ENCODE measurements around the gene MUS81. TPM values are rescaled to one million over a fixed set of nuclear protein-coding genes. Genes with fewer than 3 reads are reported as not detected.

The MUS81 gene
- total and polyA plus RNA-seq, 10 of the 15 experiments (the other 5 are each of a cell fraction or from before 2014, with no cell fraction given), result 11.8 to 76.1 (median 48.4) TPM

GRCh38 chr11:65811764-65812475 is 48.3 kb upstream of the MUS81 start:
- ChIA-PET SMC1A (ENCODE audit: uncharacterized antibody, unreplicated experiment) (interaction anchor here (0.5 to 1.5 kb wide), 4 partner anchors 9 to 32 kb away, joined by 3 to 5 read pairs (median 4); no protein-coding TSS in a partner anchor), RAD21 (ENCODE audit: unreplicated experiment) (interaction anchor here (1.4 kb wide), 1 partner anchor 33 kb away, joined by 3 read pairs; no protein-coding TSS in a partner anchor), CTCF (interaction anchor here (0.6 to 1.6 kb wide), 7 partner anchors 29 to 211 kb away, joined by 3 to 11 read pairs (median 3); partner anchors contain the start of gene KAT5), POLR2A (interaction anchor here (0.5 to 2.1 kb wide), 4 partner anchors 15 to 535 kb away, joined by 3 to 6 read pairs (median 3); partner anchors contain the start of gene KAT5)
- Histone ChIP-seq H3K79me2 (ENCODE audit: control insufficient read depth, insufficient read depth, low read length) (no peaks in the 10 kb centered on the region), H4K20me1 (ENCODE audit: control insufficient read depth, insufficient read depth) (no peaks in the 10 kb centered on the region), H2AFZ (ENCODE audit: control insufficient read depth, low read depth, low read length) (no peak overlapping the region), H3K4me3 (no peak overlapping the region), H3K36me3 (ENCODE audit: control insufficient read depth in 2 of 2, insufficient read depth in 2 of 2, low read length in 1 of 2) (no peaks in the 10 kb centered on the region), H3K4me2 (ENCODE audit: control insufficient read depth, insufficient read depth) (no peak overlapping the region), H3K9ac (ENCODE audit: control insufficient read depth, insufficient read depth, low read length) (no peak overlapping the region), H3K9me3 (replicated peaks; ENCODE audit: control insufficient read depth, insufficient read depth, low read length) (no peaks in the 10 kb centered on the region), H3K27me3 (replicated peaks in 1 of 2; ENCODE audit: control insufficient read depth in 2 of 2, insufficient read depth in 2 of 2, low read length in 1 of 2) (no peaks in the 10 kb centered on the region; a peak in 1 of 4 replicates), H3K4me1 (ENCODE audit: control insufficient read depth, insufficient read depth, low read length) (no peaks in the 10 kb centered on the region; the same call in 1 of the 2 replicates), H3K27ac (ENCODE audit: control insufficient read depth, insufficient read depth) (no peak overlapping the region)
- 20% methylated on average over 19 of the region's 19 CpGs for WGBS (ENCODE audit: insufficient coverage, insufficient replicate concordance, low lambda C conversion rate, missing lambda C conversion rate)
- peak; percentile 37; the same call in 1 of the 2 replicates for TF ChIP-seq PKNOX1 (IDR thresholded peaks at IDR 0.05)
- TF ChIP-seq POLR2AphosphoS5 (IDR thresholded peaks at IDR 0.05; ENCODE audit: low read length), result no peak
- FAIRE-seq (no peak), DNase-seq (ENCODE audit: low read depth, low spot score) (no peak), ATAC-seq (peak; percentile 28; the same call in 1 of the 3 replicates)
- in situ Hi-C loops (cut with MboI) (no loop called here), intact Hi-C loops (cut with micrococcal nuclease; ENCODE audit: unreplicated experiment) (no loop called here)
- no TSS peak for BruUV-seq (replicated peaks)
